ENCODE measurements around the gene ADGRA3.

GRCh38 chr4:22522706-22523501 is 7.0 kb upstream of the ADGRA3 start:
- TF ChIP-seq CTCF (IDR thresholded peaks at IDR 0.05; ENCODE audit: extremely low read depth in 1 of 2, insufficient read depth in 1 of 2, low read depth in 1 of 2, low read length in 2 of 2): no peak
- no peak for TF ChIP-seq POLR2A (IDR thresholded peaks at IDR 0.05; ENCODE audit: low read depth, low read length)
- no peak for TF ChIP-seq POLR2AphosphoS5 (IDR thresholded peaks at IDR 0.05; ENCODE audit: insufficient read depth, low read depth, low read length)

Data from endothelial cell of umbilical vein (primary cell).